Loucy (cell line): ENCODE results near the gene OGFRL1.

Experiments used
- H2AFZ ChIP-seq: fragments of 200-600 bp; sonication (generic); 2 replicates; pipeline ENCODE4 v1.6.0; 2016; ENCODE audit warnings: antibody characterized with exemption, mild to moderate bottlenecking, low read length, moderate library complexity
- H3F3A ChIP-seq: fragments of 200-600 bp; 2 replicates; pipeline ENCODE4 v1.6.0; 2016; ENCODE audit warnings: antibody characterized with exemption, low read depth, mild to moderate bottlenecking
- H3K27me3 ChIP-seq: fragments of 200-600 bp; sonication (generic); 2 replicates; pipeline ENCODE4 v1.6.1; 2014; ENCODE audit warnings: low read length, mild to moderate bottlenecking; ENCODE audit not compliant: insufficient read depth, poor library complexity, severe bottlenecking
- H3K36me3 ChIP-seq: fragments of 200-600 bp; sonication (generic); 2 replicates; pipeline ENCODE4 v1.6.1; 2016; ENCODE audit warnings: low read length; ENCODE audit not compliant: insufficient read depth
- H3K4me1 ChIP-seq: fragments of 200-600 bp; sonication (generic); 2 replicates; pipeline ENCODE4 v1.5.1; 2014; ENCODE audit warnings: low read length, mild to moderate bottlenecking; ENCODE audit not compliant: insufficient read depth, poor library complexity, severe bottlenecking
- H3K4me2 ChIP-seq: fragments of 200-600 bp; sonication (generic); 2 replicates; pipeline ENCODE4 v1.6.0; 2014; ENCODE audit warnings: antibody characterized with exemption, low read length, low read depth, mild to moderate bottlenecking; ENCODE audit not compliant: poor library complexity, severe bottlenecking
- H3K4me3 ChIP-seq: fragments of 200-600 bp; sonication (generic); 2 replicates; pipeline ENCODE4 v1.5.1; 2014; ENCODE audit warnings: low read length, mild to moderate bottlenecking, mixed read lengths; ENCODE audit not compliant: poor library complexity, severe bottlenecking
- H3K79me2 ChIP-seq: fragments of 200-600 bp; sonication (generic); 2 replicates; pipeline ENCODE4 v1.6.1; 2014; ENCODE audit warnings: low read length; ENCODE audit not compliant: insufficient read depth
- H3K9ac ChIP-seq: fragments of 200-600 bp; sonication (generic); 2 replicates; pipeline ENCODE4 v1.6.0; 2014; ENCODE audit warnings: mild to moderate bottlenecking, low read depth, low read length, moderate library complexity; ENCODE audit not compliant: poor library complexity, severe bottlenecking
- H3K9me2 ChIP-seq: fragments of 200-600 bp; sonication (generic); replicated peaks from 2 replicates; pipeline ENCODE4 v1.6.1; 2016; ENCODE audit warnings: low read depth, low read length, mixed read lengths
- H3K9me3 ChIP-seq: fragments of 200-600 bp; sonication (generic); 2 replicates; pipeline ENCODE4 v1.6.1; 2014; ENCODE audit warnings: mild to moderate bottlenecking, antibody characterized with exemption, low read length, low read depth; ENCODE audit not compliant: insufficient read depth
- H4K20me1 ChIP-seq: fragments of 200-600 bp; sonication (generic); 2 replicates; pipeline ENCODE4 v1.6.0; 2014; ENCODE audit warnings: antibody characterized with exemption, low read length, mild to moderate bottlenecking; ENCODE audit not compliant: insufficient read depth, poor library complexity, severe bottlenecking
- CTCF ChIP-seq: fragments of 200-600 bp; sonication (generic); conservative IDR thresholded peaks from 2 replicates; pipeline ENCODE4 v1.5.1; 2014; ENCODE audit warnings: mild to moderate bottlenecking, antibody characterized with exemption, low read length
- EZH2phosphoT487 ChIP-seq: fragments of 200-600 bp; IDR thresholded peaks from 2 replicates; pipeline ENCODE4 v1.6.1; 2018; ENCODE audit warnings: antibody characterized with exemption, mild to moderate bottlenecking, moderate library complexity, borderline replicate concordance

OGFRL1 gene

GRCh38 chr6:71284785-71285184 lies 3.8 kb upstream of the OGFRL1 start:
- Histone ChIP-seq H3K4me3 (no peak overlapping the region), H3K9me3 (no peaks in the 10 kb centered on the region), H3K27me3 (no peaks in the 10 kb centered on the region), H3K9me2 (no peaks in the 10 kb centered on the region), H3K79me2 (peaks cover 4% of the 10 kb centered on the region), H3F3A (no peaks in the 10 kb centered on the region), H3K9ac (no peak overlapping the region), H3K36me3 (no peaks in the 10 kb centered on the region), H2AFZ (no peak overlapping the region), H3K4me2 (no peak overlapping the region), H4K20me1 (no peaks in the 10 kb centered on the region), H3K4me1 (peaks cover 11% of the 10 kb centered on the region)
- TF ChIP-seq EZH2phosphoT487: no peak
- no peak for TF ChIP-seq CTCF

- H3K27me3 ChIP-seq: no peaks in the 10 kb centered on the region
- H3K9me3 ChIP-seq: no peaks in the 10 kb centered on the region
- H3F3A ChIP-seq: no peaks in the 10 kb centered on the region
- H3K9me2 ChIP-seq: no peaks in the 10 kb centered on the region
- TF ChIP-seq EZH2phosphoT487: no peak
- no peak for TF ChIP-seq CTCF
- peaks cover 33% of the 10 kb centered on the region for H3K4me1 ChIP-seq
- peak overlapping the region; percentile 68 for H3K4me2 ChIP-seq
- peak overlapping the region; percentile 83 for H3K4me3 ChIP-seq
- H3K9ac ChIP-seq: no peak overlapping the region
- no peak overlapping the region for H2AFZ ChIP-seq
- H3K36me3 ChIP-seq: no peaks in the 10 kb centered on the region
- H3K79me2 ChIP-seq: peaks cover 20% of the 10 kb centered on the region
- H4K20me1 ChIP-seq: no peaks in the 10 kb centered on the region
Observed at GRCh38 chr6:71287038-71287437, 1.6 kb upstream of the OGFRL1 start.

- H3K79me2 ChIP-seq: peaks cover 20% of the 10 kb centered on the region
- peaks cover 39% of the 10 kb centered on the region for H3K4me1 ChIP-seq
- no peaks in the 10 kb centered on the region for H3F3A ChIP-seq
- TF ChIP-seq CTCF (no peak), EZH2phosphoT487 (no peak)
- no peaks in the 10 kb centered on the region for H3K9me3 ChIP-seq
- H3K9ac ChIP-seq: peak overlapping the region; percentile 74
- H4K20me1 ChIP-seq: no peaks in the 10 kb centered on the region
- peak overlapping the region; percentile 97 for H2AFZ ChIP-seq
- H3K27me3 ChIP-seq: no peaks in the 10 kb centered on the region
- peak overlapping the region; percentile 68 for H3K4me2 ChIP-seq
- no peaks in the 10 kb centered on the region for H3K36me3 ChIP-seq
- no peaks in the 10 kb centered on the region for H3K9me2 ChIP-seq
- H3K4me3 ChIP-seq: peak overlapping the region; percentile 83
Observed at GRCh38 chr6:71287926-71288227, 734 bp upstream of the OGFRL1 start.
